Measurements from ENCODE around the gene LRCOL1. TPM values are rescaled to one million over a fixed set of nuclear protein-coding genes. Genes with fewer than 3 reads are reported as not detected.

The LRCOL1 gene
- 1 to 10 TPM; 1.4 to 1.8 TPM for total RNA-seq
- polyA plus RNA-seq: 1 to 10 TPM in 1 of 2 donors, under 1 TPM in 1; 0.98 to 1.3 TPM
- long read RNA-seq, donor 1, partial matches to known transcripts: 0 of 1 reads
- long read RNA-seq, donor 1, other reads (novel, unspliced or antisense): 0 of 1 reads
- long read RNA-seq, donor 2, partial matches to known transcripts: 0 of 1 reads
- long read RNA-seq, donor 2, other reads (novel, unspliced or antisense): 0 of 1 reads
- long read RNA-seq, donor 3: 0 reads
- long read RNA-seq, donor 4: 0 reads
- long read RNA-seq, donor 5: 0 reads

GRCh38 chr12:132610051-132610759, at the start of gene LRCOL1:
Gene LRCOL1 (minus strand): TSS chr12:132610582. CDS start chr12:132606251, 4,331 bp downstream.
- Histone ChIP-seq H3K9me3 (ENCODE audit: control insufficient read depth in 4 of 4, insufficient read depth in 3 of 4, low read length in 3 of 4) (peaks cover 0 to 12% (median 2%) of the 10 kb centered on the region in 4 donors), H3K27me3 (ENCODE audit: control insufficient read depth in 3 of 3, insufficient read depth in 3 of 3, low read length in 2 of 3) (peaks cover 0 to 36% (median 21%) of the 10 kb centered on the region in 3 donors), H3K9ac (ENCODE audit: insufficient read depth in 1 of 2, low read length in 2 of 2) (no peak within 1 kb of the TSS), H3K4me3 (no peak within 1 kb of the TSS), H3K27ac (ENCODE audit: low read depth in 1 of 2, low read length in 1 of 2) (no peak within 1 kb of the TSS), H3K4me1 (ENCODE audit: control insufficient read depth in 5 of 5, insufficient read depth in 5 of 5, low read length in 5 of 5) (peaks cover 0 to 8% (median 3%) of the 10 kb centered on the region in 5 donors), H3K36me3 (ENCODE audit: control insufficient read depth in 4 of 4, insufficient read depth in 4 of 4, low read length in 4 of 4) (no peaks in the 10 kb centered on the region)
- DNase-seq: peak; percentile 48 to 80 (median 53)
- no peak for TF ChIP-seq CTCF (IDR thresholded peaks at IDR 0.05; ENCODE audit: control extremely low read depth, extremely low read depth)
- WGBS, 2 donors: 29 to 32% methylated on average over 35 of the region's 35 CpGs
- ATAC-seq (ENCODE audit: insufficient read depth, low FRiP score): no peak

GRCh38 chr12:132660052-132660451, 49.7 kb upstream of the LRCOL1 start:
- TF ChIP-seq CTCF (IDR thresholded peaks at IDR 0.05; ENCODE audit: control extremely low read depth, extremely low read depth): no peak
- no peak overlapping the region for H3K9ac ChIP-seq (ENCODE audit: insufficient read depth in 1 of 2, low read length in 2 of 2)
- H3K4me1 ChIP-seq (ENCODE audit: control insufficient read depth in 5 of 5, insufficient read depth in 5 of 5, low read length in 5 of 5): no peaks in the 10 kb centered on the region
- H3K9me3 ChIP-seq (ENCODE audit: control insufficient read depth in 4 of 4, insufficient read depth in 3 of 4, low read length in 3 of 4): no peaks in the 10 kb centered on the region
- no peak for ATAC-seq (ENCODE audit: insufficient read depth, low FRiP score)
- H3K4me3 ChIP-seq: no peak overlapping the region
- H3K36me3 ChIP-seq (ENCODE audit: control insufficient read depth in 4 of 4, insufficient read depth in 4 of 4, low read length in 4 of 4): peaks cover 17 to 65% (median 59%) of the 10 kb centered on the region in 4 donors
- no peak overlapping the region for H3K27ac ChIP-seq (ENCODE audit: low read depth in 1 of 2, low read length in 1 of 2)
- no peak for DNase-seq
- WGBS, 2 donors: 30 to 66% methylated on average over 5 of the region's 5 CpGs
- H3K27me3 ChIP-seq (ENCODE audit: control insufficient read depth in 3 of 3, insufficient read depth in 3 of 3, low read length in 2 of 3): no peaks in the 10 kb centered on the region

- Histone ChIP-seq H3K4me3 (no peak overlapping the region), H3K4me1 (ENCODE audit: control insufficient read depth in 5 of 5, insufficient read depth in 5 of 5, low read length in 5 of 5) (no peaks in the 10 kb centered on the region), H3K9me3 (ENCODE audit: control insufficient read depth in 4 of 4, insufficient read depth in 3 of 4, low read length in 3 of 4) (no peaks in the 10 kb centered on the region), H3K27me3 (ENCODE audit: control insufficient read depth in 3 of 3, insufficient read depth in 3 of 3, low read length in 2 of 3) (no peaks in the 10 kb centered on the region), H3K9ac (ENCODE audit: insufficient read depth in 1 of 2, low read length in 2 of 2) (no peak overlapping the region), H3K36me3 (ENCODE audit: control insufficient read depth in 4 of 4, insufficient read depth in 4 of 4, low read length in 4 of 4) (peaks cover 17 to 63% (median 56%) of the 10 kb centered on the region in 4 donors), H3K27ac (ENCODE audit: low read depth in 1 of 2, low read length in 1 of 2) (no peak overlapping the region)
- WGBS, 2 donors: 94 to 96% methylated on average over 16 of the region's 16 CpGs
- TF ChIP-seq CTCF (IDR thresholded peaks at IDR 0.05; ENCODE audit: control extremely low read depth, extremely low read depth): no peak
- DNase-seq (no peak), ATAC-seq (ENCODE audit: insufficient read depth, low FRiP score) (no peak)
These were observed 48.8 kb upstream of the LRCOL1 start for GRCh38 chr12:132659146-132659545.

Data from lung (tissue), 16 donors.